ENCODE measurements around the gene SRGAP3.

The SRGAP3 gene

DNA sequence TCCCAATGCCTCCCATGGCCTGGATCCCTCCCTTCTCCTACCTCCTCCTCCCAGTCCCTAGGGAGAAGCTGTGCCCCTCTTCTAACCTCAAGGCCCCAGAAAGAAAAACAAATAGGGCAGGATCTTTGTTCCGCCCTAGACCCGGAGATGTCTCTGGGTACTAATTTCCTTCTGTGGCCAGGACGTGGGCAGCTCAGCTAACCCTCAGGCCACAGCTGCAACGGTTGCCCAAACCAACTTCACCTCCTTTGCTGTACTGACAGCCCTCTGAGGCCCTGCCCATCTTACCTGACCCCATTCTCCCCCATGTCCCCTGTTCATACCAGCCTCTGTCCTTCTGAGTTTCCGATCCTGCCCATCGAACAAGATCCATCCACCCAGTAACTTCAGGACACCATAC lies 70.7 kb downstream of the SRGAP3 start:
- no peak for DNase-seq (ENCODE audit: low read depth in 2 of 2, low spot score in 1 of 2)

DNA sequence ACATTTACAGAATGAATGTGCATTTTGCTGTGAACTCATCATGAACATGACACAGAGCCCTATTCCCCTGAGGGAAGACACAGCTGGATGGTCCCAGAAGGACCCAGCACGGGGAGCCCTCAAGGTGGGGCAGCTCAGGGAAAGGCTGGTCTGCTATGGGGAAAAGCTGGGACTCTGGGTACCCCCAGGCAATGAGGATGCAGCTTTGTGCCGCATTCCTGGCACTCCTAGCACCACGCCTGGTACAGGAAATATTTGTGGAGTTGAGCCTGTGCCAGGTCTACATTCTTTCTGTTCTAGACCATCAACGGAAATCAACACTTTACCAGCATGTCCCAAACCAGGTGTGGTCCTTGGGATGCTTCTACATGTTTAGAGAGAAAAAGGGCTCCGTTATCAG lies 74.0 kb downstream of the SRGAP3 start:
- no peak for DNase-seq (ENCODE audit: low read depth in 2 of 2, low spot score in 1 of 2)

GRCh38 chr3:9173445-9173844 lies 76.0 kb downstream of the SRGAP3 start:
- DNase-seq (ENCODE audit: low read depth in 2 of 2, low spot score in 1 of 2), result no peak

DNA sequence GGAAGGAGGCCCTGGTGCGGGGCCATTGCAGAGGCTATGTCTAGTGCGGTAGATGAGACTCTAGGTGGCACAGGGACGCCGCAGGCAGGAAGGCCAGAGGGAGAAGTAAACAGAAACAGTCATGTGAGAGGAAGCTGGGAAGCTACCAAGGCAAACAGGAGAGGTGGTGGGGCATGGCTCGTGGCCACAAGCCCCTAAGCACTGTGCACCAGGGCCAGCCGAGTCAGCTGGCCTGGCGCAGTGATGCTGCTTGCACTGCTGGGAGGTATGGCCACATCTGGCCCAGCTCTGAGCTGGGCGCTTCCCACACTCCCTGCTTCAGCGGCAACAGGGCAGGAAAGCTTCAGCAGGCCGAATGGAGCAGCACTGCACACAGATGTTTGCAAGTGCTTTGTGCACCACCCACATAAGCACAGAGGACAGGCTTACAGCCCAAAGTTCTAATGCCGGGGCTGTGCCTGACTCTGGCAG lies 76.6 kb downstream of the SRGAP3 start:
- no peak for DNase-seq (ENCODE audit: low read depth in 2 of 2, low spot score in 1 of 2)

- DNase-seq (ENCODE audit: low read depth in 2 of 2, low spot score in 1 of 2), result no peak
Measured at GRCh38 chr3:9170851-9171160, 78.6 kb downstream of the SRGAP3 start.

GRCh38 chr3:9169956-9170850 lies 79.2 kb downstream of the SRGAP3 start:
- no peak for DNase-seq (ENCODE audit: low read depth in 2 of 2, low spot score in 1 of 2)

DNA sequence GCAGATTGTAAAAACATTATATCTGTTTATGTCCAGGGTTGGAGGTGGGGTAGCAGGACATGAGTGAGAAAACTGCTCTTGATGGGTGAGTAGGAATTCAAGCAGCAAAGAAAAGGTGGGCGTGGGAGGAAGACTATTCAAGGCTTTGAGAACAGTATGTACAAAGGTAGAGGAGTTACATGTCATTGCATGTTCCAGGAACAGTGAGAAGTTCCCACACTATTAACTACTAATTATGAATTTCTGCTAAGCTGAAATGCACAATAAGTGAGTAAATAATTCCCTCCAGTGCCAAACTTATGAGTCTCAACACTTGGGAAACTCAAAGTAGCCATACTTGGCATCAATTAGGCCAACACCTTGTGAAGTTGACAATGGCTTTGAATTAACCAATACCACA lies 80.1 kb downstream of the SRGAP3 start:
- DNase-seq (ENCODE audit: low read depth in 2 of 2, low spot score in 1 of 2), result no peak

DNA sequence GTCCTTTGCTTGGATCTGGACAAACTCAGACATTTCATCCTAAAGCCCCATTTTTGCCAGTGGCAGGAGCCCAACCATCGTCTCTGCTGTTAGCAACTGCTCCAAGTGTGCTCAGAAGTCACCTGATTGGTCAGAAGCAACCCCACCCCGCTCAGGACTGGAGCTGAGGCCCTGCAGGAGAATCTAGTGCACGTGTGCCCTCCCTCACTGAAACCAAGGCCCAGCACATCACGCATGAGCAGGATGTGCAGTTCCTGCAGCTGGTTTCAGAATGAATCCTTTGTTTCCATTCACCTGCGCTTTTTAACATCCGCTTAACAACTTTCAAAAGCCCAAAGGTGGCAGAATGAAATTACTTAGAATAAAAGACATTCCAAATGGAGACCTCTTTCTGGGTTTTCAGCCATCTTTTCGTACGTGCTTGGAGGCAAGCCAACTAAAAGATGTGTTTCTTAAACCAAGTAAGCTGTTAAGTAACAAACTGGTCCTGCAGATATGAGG lies 81.2 kb downstream of the SRGAP3 start:
- no peak for DNase-seq (ENCODE audit: low read depth in 2 of 2, low spot score in 1 of 2)

DNA sequence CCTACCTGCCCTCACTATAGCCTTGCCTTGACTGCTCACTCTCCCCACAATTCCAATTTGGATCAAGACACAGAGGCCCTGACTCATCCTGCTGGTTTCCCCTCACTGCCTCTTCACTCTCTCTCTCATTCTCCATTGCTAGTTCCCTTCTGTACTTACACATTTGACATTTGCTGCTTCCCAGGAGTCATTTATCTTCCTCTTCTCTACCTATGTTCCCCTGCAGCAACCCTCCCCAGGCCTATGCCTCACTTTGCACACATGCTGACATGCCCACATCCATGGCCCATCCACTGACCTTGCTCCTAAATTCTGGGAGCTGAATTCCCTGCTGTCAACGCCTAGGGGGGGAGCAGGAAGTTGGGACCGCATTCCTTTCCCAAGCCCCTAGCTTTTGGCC lies 82.2 kb downstream of the SRGAP3 start:
- DNase-seq (ENCODE audit: low read depth in 2 of 2, low spot score in 1 of 2), result no peak

- no peak for DNase-seq (ENCODE audit: low read depth in 2 of 2, low spot score in 1 of 2)
Measured at GRCh38 chr3:9165421-9165820, 84.0 kb downstream of the SRGAP3 start.

DNA sequence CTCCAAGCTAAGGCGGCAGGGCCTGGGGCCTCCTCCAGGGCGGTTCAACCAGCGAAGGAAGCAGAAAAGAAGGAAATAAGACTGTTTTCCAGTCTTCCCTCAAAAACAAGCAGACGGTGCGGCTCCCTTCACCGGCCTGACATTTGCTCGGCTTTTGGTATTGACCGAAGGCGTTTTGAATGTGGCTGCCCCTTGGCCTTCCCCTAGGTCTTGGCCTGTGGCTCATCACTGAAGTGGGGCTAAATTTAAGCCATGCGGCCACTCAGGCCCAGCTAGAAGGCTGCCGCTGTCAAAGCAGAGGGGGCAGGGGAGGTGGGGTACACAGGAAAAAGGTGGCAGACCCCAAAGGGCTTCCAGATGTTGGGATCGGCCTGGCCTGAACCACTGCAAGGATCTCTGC lies 86.2 kb downstream of the SRGAP3 start:
- DNase-seq (ENCODE audit: low read depth in 2 of 2, low spot score in 1 of 2), result no peak

GRCh38 chr3:9161811-9162210 lies 87.6 kb downstream of the SRGAP3 start:
- DNase-seq (ENCODE audit: low read depth in 2 of 2, low spot score in 1 of 2), result no peak

GRCh38 chr3:9161298-9161697 lies 88.1 kb downstream of the SRGAP3 start:
- no peak for DNase-seq (ENCODE audit: low read depth in 2 of 2, low spot score in 1 of 2)

DNA sequence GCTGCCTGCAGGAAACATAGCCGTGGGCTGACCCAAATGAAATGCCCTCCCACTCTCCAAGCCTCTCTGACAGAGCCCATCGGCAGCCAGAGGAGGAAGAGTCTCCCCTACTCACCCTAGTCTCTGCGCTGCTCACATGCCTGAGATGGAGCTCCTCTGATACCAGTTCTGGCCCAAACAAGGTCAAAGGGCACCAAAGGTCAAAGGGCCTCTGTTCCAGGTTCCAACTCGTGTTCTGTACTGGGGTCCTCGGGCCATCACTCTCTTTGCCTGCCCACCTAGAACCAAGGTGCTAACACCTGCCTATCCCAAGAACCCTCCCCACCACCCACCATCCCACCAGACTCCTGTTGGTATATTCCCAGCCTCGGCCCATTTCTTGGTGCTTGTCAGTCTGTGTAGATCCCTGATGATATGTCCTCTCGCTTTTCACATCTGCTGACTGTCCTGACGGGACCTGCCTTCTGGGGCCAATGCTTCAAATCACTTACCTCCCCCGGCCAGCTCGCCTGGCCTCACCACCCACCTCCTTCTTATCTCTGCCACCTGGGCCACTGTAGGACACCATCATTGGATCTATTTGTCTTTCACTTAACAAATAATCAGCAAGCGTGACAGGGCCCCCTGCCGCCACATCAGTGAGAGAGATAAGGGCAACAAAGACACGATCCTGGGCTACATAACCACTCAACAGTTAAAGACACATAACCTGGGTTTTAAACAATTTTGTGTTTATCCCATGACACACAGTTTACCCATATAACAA lies 90.4 kb downstream of the SRGAP3 start:
- no peak for DNase-seq (ENCODE audit: low read depth in 2 of 2, low spot score in 1 of 2)

- no peak for DNase-seq (ENCODE audit: low read depth in 2 of 2, low spot score in 1 of 2)
Measured at GRCh38 chr3:9157651-9158362, 91.6 kb downstream of the SRGAP3 start.

GRCh38 chr3:9156604-9157003 lies 92.8 kb downstream of the SRGAP3 start:
- DNase-seq (ENCODE audit: low read depth in 2 of 2, low spot score in 1 of 2), result no peak

GRCh38 chr3:9155028-9155427 lies 94.4 kb downstream of the SRGAP3 start:
- DNase-seq (ENCODE audit: low read depth in 2 of 2, low spot score in 1 of 2), result no peak

DNA sequence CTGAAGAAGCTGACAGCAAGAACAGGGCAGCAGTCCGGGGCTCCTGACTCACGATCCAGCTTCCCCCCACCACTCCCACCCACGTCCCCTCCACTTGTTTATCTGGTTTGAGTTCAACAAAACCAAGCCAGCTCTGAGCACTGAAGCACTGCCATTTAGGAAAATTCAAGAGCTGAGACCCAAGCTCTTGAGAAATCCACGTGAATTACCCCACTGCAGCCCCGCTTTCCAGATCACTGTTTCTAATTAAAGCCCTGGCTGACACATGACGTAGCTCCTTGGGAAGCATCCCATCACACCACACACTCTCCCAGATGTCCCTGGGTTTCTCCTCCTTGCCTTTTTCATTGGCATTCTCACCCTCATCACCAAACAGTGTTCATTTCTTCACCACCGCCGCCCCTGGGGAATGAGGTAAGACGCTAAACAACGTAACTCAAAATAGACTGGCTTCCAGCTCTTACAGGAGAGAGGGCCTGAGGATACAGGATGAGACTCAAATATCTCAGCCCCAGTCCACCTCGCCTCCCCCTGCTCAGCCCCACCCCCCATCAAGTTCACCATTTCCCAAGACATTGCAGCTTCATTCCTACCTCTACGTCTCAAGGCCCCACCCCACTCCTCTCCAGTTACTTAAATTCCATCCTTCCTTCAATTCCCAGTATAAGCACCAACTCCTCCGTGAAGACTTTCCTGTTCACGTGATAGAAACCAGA lies 95.4 kb downstream of the SRGAP3 start:
- DNase-seq (ENCODE audit: low read depth in 2 of 2, low spot score in 1 of 2), result no peak

DNA sequence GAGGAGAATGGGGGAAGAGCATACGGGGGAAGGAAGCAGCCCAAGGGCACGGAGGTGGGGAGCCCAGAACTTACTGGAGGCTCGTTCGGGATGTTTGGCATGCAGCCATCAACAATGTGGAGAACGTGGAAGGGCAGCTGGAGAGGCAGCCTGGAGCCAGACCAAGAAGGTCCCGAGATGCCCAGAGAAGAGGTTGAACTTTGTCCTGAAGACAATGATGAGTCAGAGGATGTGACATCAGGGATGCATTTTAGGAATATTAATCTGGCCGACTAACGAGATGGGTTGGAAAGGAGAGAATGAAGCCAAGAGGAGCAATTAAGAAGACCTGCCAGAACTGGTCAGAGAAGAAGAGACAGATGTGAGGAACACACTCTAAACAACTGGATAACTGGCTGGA lies 98.2 kb downstream of the SRGAP3 start:
- DNase-seq (ENCODE audit: low read depth in 2 of 2, low spot score in 1 of 2), result no peak

DNA sequence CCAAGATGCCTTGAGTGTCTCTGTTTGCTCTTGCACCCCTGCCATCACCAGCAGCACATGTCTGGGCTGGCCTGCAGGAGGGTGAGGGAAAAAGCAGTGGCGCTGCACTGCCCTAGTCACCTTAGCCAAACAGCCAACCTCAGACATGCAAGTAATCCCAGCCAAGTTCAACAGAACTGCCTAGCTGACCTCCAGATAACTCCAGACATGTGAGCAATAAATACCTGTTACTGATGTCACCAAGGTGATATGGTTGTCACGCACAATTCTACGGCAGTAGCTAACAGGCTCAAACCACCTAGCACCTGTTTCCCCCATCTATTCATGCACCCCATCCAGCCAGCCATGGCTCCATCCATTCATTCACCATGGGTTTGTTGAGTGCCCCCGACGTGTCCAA lies 99.9 kb downstream of the SRGAP3 start:
- no peak for DNase-seq (ENCODE audit: low read depth in 2 of 2, low spot score in 1 of 2)

DNA sequence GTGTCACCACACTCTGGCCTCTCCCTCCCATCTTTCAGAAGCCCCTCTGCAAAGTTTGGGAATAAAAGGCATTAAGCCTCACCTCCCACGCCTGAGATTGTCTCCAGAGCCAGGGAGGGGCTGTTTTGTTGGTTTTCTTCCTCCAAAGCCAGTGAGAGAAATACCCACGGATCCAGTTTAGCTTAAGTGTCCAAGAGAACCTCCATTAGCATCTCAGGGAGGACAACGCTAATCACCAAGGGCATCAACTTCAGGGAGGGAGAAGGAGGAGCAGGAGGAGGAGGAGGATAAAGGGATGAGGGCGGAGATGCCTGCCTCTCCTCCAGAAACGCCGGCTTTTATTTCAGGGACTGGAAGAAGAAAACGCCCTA lies 101.6 kb downstream of the SRGAP3 start:
- DNase-seq (ENCODE audit: low read depth in 2 of 2, low spot score in 1 of 2), result no peak

All from stimulated activated CD8-positive, alpha-beta memory T cell treated with anti-CD3 and anti-CD28 coated beads, Interleukin-4, amount 100 ng/mL, for 1 hour (primary cell).